Esophagus (tissue), 2 donors: ENCODE measurements around the gene PLCD3. TPM values are rescaled to one million over a fixed set of nuclear protein-coding genes. Genes with fewer than 3 reads are reported as not detected.

Experiments
- H3K27ac ChIP-seq, 2 donors: one replicate each; pipeline ENCODE4 v1.5.1; 2013; ENCODE audit warnings: low read depth in 2 of 2, mild to moderate bottlenecking in 2 of 2, inconsistent platforms in 1 of 2, low read length in 1 of 2, moderate library complexity in 1 of 2
- H3K27me3 ChIP-seq, 2 donors: one replicate each; pipeline ENCODE4 v1.6.1; 2013; ENCODE audit warnings: low read length in 2 of 2, control low read depth in 1 of 2, mild to moderate bottlenecking in 1 of 2; ENCODE audit not compliant: insufficient read depth in 2 of 2, control insufficient read depth in 1 of 2
- H3K36me3 ChIP-seq, 2 donors: one replicate each; pipeline ENCODE4 v1.6.1; 2013; ENCODE audit warnings: low read length in 1 of 2; ENCODE audit not compliant: control insufficient read depth in 2 of 2, insufficient read depth in 2 of 2
- H3K4me1 ChIP-seq, 2 donors: one replicate each; pipeline ENCODE4 v1.6.1; 2013; ENCODE audit warnings: low read length in 1 of 2; ENCODE audit not compliant: control insufficient read depth in 2 of 2, insufficient read depth in 2 of 2
- H3K4me3 ChIP-seq, 2 donors: one replicate each; pipeline ENCODE4 v1.5.1; 2013; ENCODE audit warnings: low read length in 2 of 2, mild to moderate bottlenecking in 2 of 2, low read depth in 1 of 2, moderate library complexity in 1 of 2
- H3K9me3 ChIP-seq, 2 donors: one replicate each; pipeline ENCODE4 v1.6.1; 2013; ENCODE audit warnings: mild to moderate bottlenecking in 2 of 2, low read depth in 1 of 2, low read length in 1 of 2, moderate library complexity in 1 of 2; ENCODE audit not compliant: control insufficient read depth in 2 of 2, insufficient read depth in 1 of 2
- whole genome bisulfite sequencing, 2 donors: extraction: QIAGEN DNeasy Blood & Tissue Kit; methylation state at CpG; one replicate each; pipeline ENCODE4 v1.1.7; 2013; 5-methylcytosine and 5-hydroxymethylcytosine counted together
- polyA plus RNA-seq, 2 donors: library from polyadenylated mRNA; stranded (reverse); fragments of 200-250 nt; gene quantifications; one replicate each; pipeline ENCODE4 v1.2.3, GENCODE V29; 2013
- donor health status: healthy with polysubstance abuse.
- donor health status: Bipolar disorder and iron deficiency.

PLCD3 gene
- polyA plus RNA-seq, 2 donors, result 34.2 to 47.3 TPM

DNA sequence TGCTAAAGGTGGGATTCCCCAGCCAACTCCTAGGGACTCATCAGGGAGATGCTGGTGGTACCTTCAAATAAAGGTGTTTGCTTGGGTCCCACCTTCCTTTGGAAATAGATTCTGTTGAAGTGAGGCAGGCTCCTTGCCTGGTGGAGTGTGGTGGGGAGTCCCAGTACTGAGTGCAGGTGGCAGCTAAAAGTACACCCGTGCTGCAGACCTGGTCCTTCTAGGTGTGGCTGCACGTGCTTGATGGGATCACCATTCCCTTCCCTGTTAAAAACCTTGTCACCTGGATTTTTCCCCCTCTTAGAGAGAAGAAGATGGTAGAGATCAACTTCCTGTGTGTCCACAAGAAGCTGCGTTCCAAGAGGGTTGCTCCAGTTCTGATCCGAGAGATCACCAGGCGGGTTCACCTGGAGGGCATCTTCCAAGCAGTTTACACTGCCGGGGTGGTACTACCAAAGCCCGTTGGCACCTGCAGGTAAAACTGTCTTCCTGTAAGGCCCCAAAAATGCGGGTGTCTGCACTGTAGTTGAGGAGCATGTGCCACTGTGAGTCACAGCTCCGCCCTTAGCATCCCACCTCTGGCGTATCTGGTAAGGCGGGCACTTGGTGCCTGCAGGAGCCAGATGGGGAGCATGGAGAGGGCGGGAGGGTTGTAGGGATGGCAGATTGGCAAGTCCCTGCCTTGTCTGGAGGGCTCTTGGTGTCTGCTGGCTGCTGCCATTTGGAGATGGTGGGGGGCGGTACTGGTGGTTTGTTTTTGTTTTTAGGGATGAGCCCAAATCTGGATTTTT, 34.0 kb downstream of the PLCD3 start:
- Histone ChIP-seq H3K27ac (peak overlapping the region in 1 of 2 donors; percentile 56), H3K4me3 (no peak overlapping the region), H3K4me1 (peaks cover 6 to 16% of the 10 kb centered on the region in 2 donors), H3K27me3 (no peaks in the 10 kb centered on the region), H3K36me3 (peaks cover 23 to 42% of the 10 kb centered on the region in 2 donors), H3K9me3 (no peaks in the 10 kb centered on the region)
- 57 to 72% methylated on average over 13 of the region's 13 CpGs for WGBS, 2 donors

GRCh38 chr17:45096926-45097325, 35.4 kb downstream of the PLCD3 start:
- H3K27ac ChIP-seq, result peak overlapping the region in 1 of 2 donors; percentile 24

GRCh38 chr17:45096141-45096540, 36.2 kb downstream of the PLCD3 start:
- Histone ChIP-seq H3K4me1 (peaks cover 6 to 14% of the 10 kb centered on the region in 2 donors), H3K36me3 (peaks cover 21 to 34% of the 10 kb centered on the region in 2 donors), H3K4me3 (no peak overlapping the region), H3K27me3 (no peaks in the 10 kb centered on the region), H3K9me3 (no peaks in the 10 kb centered on the region), H3K27ac (no peak overlapping the region)
- WGBS, 2 donors, result 54 to 74% methylated on average over 3 of the region's 3 CpGs

More at GRCh38 chr17:45096926-45097325, 35.4 kb downstream of the PLCD3 start:
- Histone ChIP-seq H3K9me3 (no peaks in the 10 kb centered on the region), H3K27me3 (no peaks in the 10 kb centered on the region), H3K4me1 (peaks cover 6 to 16% of the 10 kb centered on the region in 2 donors), H3K4me3 (no peak overlapping the region), H3K36me3 (peaks cover 21 to 36% of the 10 kb centered on the region in 2 donors)
- 92 to 97% methylated on average over 11 of the region's 11 CpGs for WGBS, 2 donors

DNA sequence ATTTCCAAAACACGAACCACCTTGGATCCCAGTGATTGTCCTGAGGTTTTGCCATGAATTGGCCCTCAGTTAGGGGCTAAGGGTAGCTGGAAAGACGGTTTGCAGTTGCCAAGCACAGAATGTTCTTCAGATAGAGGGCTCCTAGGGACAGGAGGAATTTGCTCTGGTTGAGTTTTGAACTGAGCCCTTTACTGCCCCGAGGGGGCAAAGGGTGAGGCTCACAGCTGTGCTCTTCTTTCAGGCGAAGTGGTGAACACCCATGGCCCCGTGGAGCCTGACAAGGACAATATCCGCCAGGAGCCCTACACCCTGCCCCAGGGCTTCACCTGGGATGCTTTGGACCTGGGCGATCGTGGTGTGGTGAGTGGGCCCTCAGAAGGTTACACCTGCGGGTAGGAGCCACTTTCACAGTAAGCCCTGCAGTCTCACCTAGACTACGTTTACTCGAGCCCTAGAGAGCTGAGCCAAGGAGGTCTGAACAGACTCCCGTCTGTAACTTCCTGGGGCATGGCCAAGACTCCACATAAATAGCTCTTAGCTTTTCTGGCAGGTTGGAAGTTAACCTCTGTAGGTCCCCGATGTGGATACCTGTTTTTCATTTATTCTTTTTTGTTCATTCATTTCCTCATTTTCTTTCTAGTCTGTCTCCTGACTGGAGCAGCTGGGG, 38.7 kb downstream of the PLCD3 start:
- peaks cover 14 to 32% of the 10 kb centered on the region in 2 donors for H3K36me3 ChIP-seq
- WGBS, 2 donors, result 39 to 52% methylated on average over 13 of the region's 13 CpGs
- peaks cover 6 to 18% of the 10 kb centered on the region in 2 donors for H3K4me1 ChIP-seq

GRCh38 chr17:45092911-45093430, 39.3 kb downstream of the PLCD3 start:
- Histone ChIP-seq H3K4me3 (no peak overlapping the region), H3K36me3 (peaks cover 11 to 27% of the 10 kb centered on the region in 2 donors), H3K4me1 (peaks cover 2 to 18% of the 10 kb centered on the region in 2 donors), H3K27ac (peak overlapping the region; percentile 84 to 92), H3K9me3 (no peaks in the 10 kb centered on the region), H3K27me3 (no peaks in the 10 kb centered on the region)
- whole genome bisulfite sequencing, 2 donors, result 21 to 41% methylated on average over 6 of the region's 6 CpGs

More for the DNA sequence above, 38.7 kb downstream of the PLCD3 start:
- no peaks in the 10 kb centered on the region for H3K27me3 ChIP-seq
- H3K4me3 ChIP-seq, result no peak overlapping the region
- peak overlapping the region; percentile 84 to 92 for H3K27ac ChIP-seq
- no peaks in the 10 kb centered on the region for H3K9me3 ChIP-seq

DNA sequence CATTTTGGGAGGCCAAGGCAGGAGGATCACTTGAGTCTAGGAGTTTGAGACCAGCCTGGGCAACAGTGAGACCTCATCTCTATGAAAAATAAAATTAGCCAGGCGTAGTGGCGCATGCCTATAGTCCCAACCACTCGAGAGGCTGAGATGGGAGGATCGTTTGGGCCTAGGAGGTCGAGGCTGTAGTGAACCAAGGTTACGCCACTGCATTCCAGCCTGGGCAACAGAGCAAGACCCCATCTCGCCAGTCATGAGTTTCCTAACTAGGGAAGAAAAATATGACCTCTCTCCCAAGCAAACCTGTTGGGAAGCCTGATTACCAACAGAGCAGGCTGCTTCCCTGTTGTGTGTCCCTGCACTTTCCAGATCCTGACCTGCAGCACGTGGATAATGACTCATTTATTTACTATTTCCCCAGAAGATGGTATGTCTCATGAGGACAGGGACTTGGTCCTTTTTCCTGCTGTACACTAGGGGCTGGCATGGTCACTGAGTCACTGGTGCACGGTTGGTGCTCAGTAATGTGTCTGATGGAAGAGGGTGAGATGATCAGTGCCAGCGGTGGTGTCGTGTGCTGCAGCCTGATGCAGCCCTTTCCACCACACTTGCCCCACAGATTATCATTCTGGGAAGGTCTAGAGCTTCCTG, 40.4 kb downstream of the PLCD3 start:
- Histone ChIP-seq H3K36me3 (peaks cover 3 to 17% of the 10 kb centered on the region in 2 donors), H3K4me3 (no peak overlapping the region), H3K9me3 (no peaks in the 10 kb centered on the region), H3K4me1 (peaks cover 2 to 19% of the 10 kb centered on the region in 2 donors), H3K27ac (peak overlapping the region; percentile 84 to 92), H3K27me3 (no peaks in the 10 kb centered on the region)
- WGBS, 2 donors, result 83 to 84% methylated on average over 11 of the region's 11 CpGs

DNA sequence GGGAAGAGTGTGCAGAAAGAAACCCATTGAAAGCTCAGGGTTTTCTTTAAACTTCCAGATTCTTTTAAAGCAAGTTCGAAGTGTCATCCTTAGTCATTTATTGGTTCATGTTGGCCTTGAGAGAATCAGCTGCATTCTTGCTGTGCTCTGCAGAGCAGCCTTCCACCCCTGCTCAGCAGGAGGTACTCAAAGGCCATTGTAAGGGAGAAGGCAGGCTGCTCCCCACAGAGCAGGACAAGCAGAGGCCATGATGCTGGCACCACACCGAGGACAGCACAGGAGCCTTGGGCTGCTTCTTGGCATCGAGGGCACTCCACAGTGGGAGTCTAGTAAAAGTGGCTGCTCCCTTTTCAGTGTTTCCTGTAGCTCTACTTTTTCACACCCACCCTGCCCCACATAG, 41.6 kb downstream of the PLCD3 start:
- no peaks in the 10 kb centered on the region for H3K9me3 ChIP-seq
- 73 to 80% methylated on average over 3 of the region's 3 CpGs for WGBS, 2 donors
- H3K4me3 ChIP-seq, result no peak overlapping the region
- H3K27me3 ChIP-seq, result no peaks in the 10 kb centered on the region
- H3K4me1 ChIP-seq, result peaks cover 2 to 19% of the 10 kb centered on the region in 2 donors
- H3K27ac ChIP-seq, result no peak overlapping the region
- H3K36me3 ChIP-seq, result peaks cover 6 to 7% of the 10 kb centered on the region in 2 donors

DNA sequence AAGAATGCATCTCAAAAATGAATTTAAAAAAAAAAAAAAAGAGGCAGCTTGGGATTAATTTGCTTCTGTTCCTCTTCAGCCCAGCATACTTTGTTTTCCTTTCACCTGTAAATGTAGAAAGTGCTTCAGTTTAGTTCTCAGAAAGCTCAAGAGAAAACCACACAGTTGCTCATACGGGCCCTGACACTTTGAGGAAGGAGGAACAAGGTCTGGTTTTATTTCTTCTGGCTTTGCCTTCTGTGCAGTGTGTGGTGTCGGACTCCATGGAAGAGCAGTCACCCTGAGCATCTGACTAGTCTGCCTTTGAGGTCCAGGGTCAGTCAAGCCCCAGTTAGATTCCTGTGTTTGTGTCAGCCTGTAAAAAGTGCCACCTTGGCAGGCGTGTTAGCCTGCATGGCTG, 43.6 kb downstream of the PLCD3 start:
- H3K9me3 ChIP-seq, result no peaks in the 10 kb centered on the region
- no peaks in the 10 kb centered on the region for H3K27me3 ChIP-seq
- H3K4me3 ChIP-seq, result no peak overlapping the region
- peaks cover 2 to 16% of the 10 kb centered on the region in 2 donors for H3K4me1 ChIP-seq
- H3K36me3 ChIP-seq, result peaks cover 6% of the 10 kb centered on the region in 2 donors
- 74 to 83% methylated on average over 3 of the region's 3 CpGs for WGBS, 2 donors
- H3K27ac ChIP-seq, result peak overlapping the region; percentile 31 to 94

- WGBS, 2 donors, result 74 to 80% methylated on average over 5 of the region's 5 CpGs
- H3K9me3 ChIP-seq, result no peaks in the 10 kb centered on the region
- H3K36me3 ChIP-seq, result peaks cover 6% of the 10 kb centered on the region in 2 donors
- peak overlapping the region; percentile 89 to 94 for H3K27ac ChIP-seq
- H3K27me3 ChIP-seq, result no peaks in the 10 kb centered on the region
- no peak overlapping the region for H3K4me3 ChIP-seq
- H3K4me1 ChIP-seq, result peaks cover 0 to 11% of the 10 kb centered on the region in 2 donors
Measured at GRCh38 chr17:45087978-45088377, 44.3 kb downstream of the PLCD3 start.
